ENCODE results near the gene TMEM205.
"Not testable (repeated sequence)": the region's sequence is repeated elsewhere in the genome, so short reads cannot be mapped to it uniquely, and the experiment has no call there.

Gene TMEM205

GRCh38 chr19:11321191-11322126 lies 24.6 kb downstream of the TMEM205 start:
- H3K4me3 ChIP-seq (ENCODE audit: low read length) = no peak overlapping the region
- H3K4me1 ChIP-seq (ENCODE audit: control insufficient read depth, insufficient read depth, low read length) = peaks cover 16% of the 10 kb centered on the region
- H3K36me3 ChIP-seq (ENCODE audit: control insufficient read depth, insufficient read depth, low read length, severe bottlenecking) = no peaks in the 10 kb centered on the region
- no peak for DNase-seq (ENCODE audit: low read depth)
- H3K27me3 ChIP-seq (replicated peaks; ENCODE audit: control insufficient read depth, insufficient read depth, low read length) = no peaks in the 10 kb centered on the region
- no peak overlapping the region for H3K9ac ChIP-seq (ENCODE audit: low read length)
- no peaks in the 10 kb centered on the region for H3K9me3 ChIP-seq (ENCODE audit: control insufficient read depth, low read length)

- H3K4me1 ChIP-seq (ENCODE audit: control insufficient read depth, insufficient read depth, low read length) = peaks cover 16% of the 10 kb centered on the region
- H3K27me3 ChIP-seq (replicated peaks; ENCODE audit: control insufficient read depth, insufficient read depth, low read length); H3K4me3 ChIP-seq (ENCODE audit: low read length): not testable (repeated sequence)
Measured at GRCh38 chr19:11320278-11320995, 25.6 kb downstream of the TMEM205 start.

GRCh38 chr19:11306337-11306736 lies 39.7 kb downstream of the TMEM205 start:
- H3K9me3 ChIP-seq (ENCODE audit: control insufficient read depth, low read length) = no peaks in the 10 kb centered on the region
- H3K9ac ChIP-seq (ENCODE audit: low read length) = no peak overlapping the region
- no peak overlapping the region for H3K4me3 ChIP-seq (ENCODE audit: low read length)

More at GRCh38 chr19:11320278-11320995, 25.6 kb downstream of the TMEM205 start:
- not testable (repeated sequence) for H3K9ac ChIP-seq (ENCODE audit: low read length); H3K9me3 ChIP-seq (ENCODE audit: control insufficient read depth, low read length); DNase-seq (ENCODE audit: low read depth); H3K36me3 ChIP-seq (ENCODE audit: control insufficient read depth, insufficient read depth, low read length, severe bottlenecking)

GRCh38 chr19:11304936-11305335 lies 41.1 kb downstream of the TMEM205 start:
- Histone ChIP-seq H3K9ac (ENCODE audit: low read length) (no peak overlapping the region), H3K36me3 (ENCODE audit: control insufficient read depth, insufficient read depth, low read length, severe bottlenecking) (no peaks in the 10 kb centered on the region), H3K9me3 (ENCODE audit: control insufficient read depth, low read length) (no peaks in the 10 kb centered on the region), H3K27me3 (replicated peaks; ENCODE audit: control insufficient read depth, insufficient read depth, low read length) (peaks cover 18% of the 10 kb centered on the region), H3K4me3 (ENCODE audit: low read length) (no peak overlapping the region), H3K4me1 (ENCODE audit: control insufficient read depth, insufficient read depth, low read length) (no peaks in the 10 kb centered on the region)
- no peak for DNase-seq (ENCODE audit: low read depth)

More at GRCh38 chr19:11306337-11306736, 39.7 kb downstream of the TMEM205 start:
- Histone ChIP-seq H3K27me3 (replicated peaks; ENCODE audit: control insufficient read depth, insufficient read depth, low read length) (peaks cover 13% of the 10 kb centered on the region), H3K36me3 (ENCODE audit: control insufficient read depth, insufficient read depth, low read length, severe bottlenecking) (no peaks in the 10 kb centered on the region), H3K4me1 (ENCODE audit: control insufficient read depth, insufficient read depth, low read length) (no peaks in the 10 kb centered on the region)
- no peak for DNase-seq (ENCODE audit: low read depth)

GRCh38 chr19:11300811-11301120 lies 45.3 kb downstream of the TMEM205 start:
- Histone ChIP-seq H3K4me1 (ENCODE audit: control insufficient read depth, insufficient read depth, low read length) (peaks cover 14% of the 10 kb centered on the region), H3K9ac (ENCODE audit: low read length) (no peak overlapping the region), H3K4me3 (ENCODE audit: low read length) (no peak overlapping the region), H3K27me3 (replicated peaks; ENCODE audit: control insufficient read depth, insufficient read depth, low read length) (peaks cover 14% of the 10 kb centered on the region), H3K36me3 (ENCODE audit: control insufficient read depth, insufficient read depth, low read length, severe bottlenecking) (no peaks in the 10 kb centered on the region), H3K9me3 (ENCODE audit: control insufficient read depth, low read length) (no peaks in the 10 kb centered on the region)
- DNase-seq (ENCODE audit: low read depth) = no peak

GRCh38 chr19:11299946-11300810 lies 45.9 kb downstream of the TMEM205 start:
- Histone ChIP-seq H3K9me3 (ENCODE audit: control insufficient read depth, low read length) (no peaks in the 10 kb centered on the region), H3K27me3 (replicated peaks; ENCODE audit: control insufficient read depth, insufficient read depth, low read length) (peaks cover 14% of the 10 kb centered on the region), H3K9ac (ENCODE audit: low read length) (no peak overlapping the region), H3K4me3 (ENCODE audit: low read length) (no peak overlapping the region), H3K36me3 (ENCODE audit: control insufficient read depth, insufficient read depth, low read length, severe bottlenecking) (no peaks in the 10 kb centered on the region), H3K4me1 (ENCODE audit: control insufficient read depth, insufficient read depth, low read length) (peaks cover 16% of the 10 kb centered on the region)
- DNase-seq (ENCODE audit: low read depth) = no peak

GRCh38 chr19:11296264-11296663 lies 49.8 kb downstream of the TMEM205 start:
- no peaks in the 10 kb centered on the region for H3K9me3 ChIP-seq (ENCODE audit: control insufficient read depth, low read length)
- peaks cover 20% of the 10 kb centered on the region for H3K4me1 ChIP-seq (ENCODE audit: control insufficient read depth, insufficient read depth, low read length)
- peak; percentile 35 for DNase-seq (ENCODE audit: low read depth)
- peak overlapping the region; percentile 44 for H3K9ac ChIP-seq (ENCODE audit: low read length)
- H3K27me3 ChIP-seq (replicated peaks; ENCODE audit: control insufficient read depth, insufficient read depth, low read length) = peaks cover 14% of the 10 kb centered on the region
- no peak overlapping the region for H3K4me3 ChIP-seq (ENCODE audit: low read length)
- no peaks in the 10 kb centered on the region for H3K36me3 ChIP-seq (ENCODE audit: control insufficient read depth, insufficient read depth, low read length, severe bottlenecking)

- peaks cover 11% of the 10 kb centered on the region for H3K27me3 ChIP-seq (replicated peaks; ENCODE audit: control insufficient read depth, insufficient read depth, low read length)
Measured at GRCh38 chr19:11295665-11296245, 50.3 kb downstream of the TMEM205 start, which contains the start of gene TSPAN16. Gene TSPAN16, plus strand, starts transcription at chr19:11296160. Its CDS starts 138 bp downstream, at chr19:11296298.

GRCh38 chr19:11295180-11295579 lies 50.9 kb downstream of the TMEM205 start:
- Histone ChIP-seq H3K4me1 (ENCODE audit: control insufficient read depth, insufficient read depth, low read length) (peaks cover 20% of the 10 kb centered on the region), H3K9ac (ENCODE audit: low read length) (no peak overlapping the region), H3K27me3 (replicated peaks; ENCODE audit: control insufficient read depth, insufficient read depth, low read length) (peaks cover 7% of the 10 kb centered on the region), H3K9me3 (ENCODE audit: control insufficient read depth, low read length) (no peaks in the 10 kb centered on the region), H3K36me3 (ENCODE audit: control insufficient read depth, insufficient read depth, low read length, severe bottlenecking) (no peaks in the 10 kb centered on the region), H3K4me3 (ENCODE audit: low read length) (no peak overlapping the region)
- DNase-seq (ENCODE audit: low read depth) = no peak

More at GRCh38 chr19:11295665-11296245, 50.3 kb downstream of the TMEM205 start, which contains the start of gene TSPAN16:
- H3K4me3 ChIP-seq (ENCODE audit: low read length) = no peak within 1 kb of the TSS
- peak within 1 kb of the TSS; percentile 44 for H3K9ac ChIP-seq (ENCODE audit: low read length)
- no peaks in the 10 kb centered on the region for H3K36me3 ChIP-seq (ENCODE audit: control insufficient read depth, insufficient read depth, low read length, severe bottlenecking)
- no peaks in the 10 kb centered on the region for H3K9me3 ChIP-seq (ENCODE audit: control insufficient read depth, low read length)
- DNase-seq (ENCODE audit: low read depth) = no peak
- H3K4me1 ChIP-seq (ENCODE audit: control insufficient read depth, insufficient read depth, low read length) = peaks cover 20% of the 10 kb centered on the region

GRCh38 chr19:11293433-11294389 lies 52.4 kb downstream of the TMEM205 start:
- H3K4me1 ChIP-seq (ENCODE audit: control insufficient read depth, insufficient read depth, low read length) = peaks cover 20% of the 10 kb centered on the region
- peak; percentile 98 for DNase-seq (ENCODE audit: low read depth)
- no peaks in the 10 kb centered on the region for H3K9me3 ChIP-seq (ENCODE audit: control insufficient read depth, low read length)
- no peaks in the 10 kb centered on the region for H3K36me3 ChIP-seq (ENCODE audit: control insufficient read depth, insufficient read depth, low read length, severe bottlenecking)
- peak overlapping the region; percentile 66 for H3K4me3 ChIP-seq (ENCODE audit: low read length)
- H3K27me3 ChIP-seq (replicated peaks; ENCODE audit: control insufficient read depth, insufficient read depth, low read length) = no peaks in the 10 kb centered on the region
- peak overlapping the region; percentile 71 for H3K9ac ChIP-seq (ENCODE audit: low read length)
